ENCODE measurements around the gene CEP104. TPM values are rescaled to one million over a fixed set of nuclear protein-coding genes. Genes with fewer than 3 reads are reported as not detected.

Gene CEP104
- polyA plus RNA-seq, 1 donor from 2014 or later = 8.1 TPM

GRCh38 chr1:3893190-3893589, 36.2 kb upstream of the CEP104 start:
- H3K36me3 ChIP-seq (ENCODE audit: insufficient read depth, low read length) = peaks cover 5% of the 10 kb centered on the region

GRCh38 chr1:3892748-3893147, 35.7 kb upstream of the CEP104 start:
- H4K20me1 ChIP-seq (ENCODE audit: insufficient read depth) = no peaks in the 10 kb centered on the region
- TF ChIP-seq EP300 (conservative IDR thresholded peaks at IDR 0.05; ENCODE audit: poor library complexity, severe bottlenecking) (no peak), EZH2 (IDR thresholded peaks at IDR 0.05; ENCODE audit: borderline replicate concordance, insufficient read depth, low read length, poor library complexity, severe bottlenecking) (no peak), MXI1 (conservative IDR thresholded peaks at IDR 0.05; ENCODE audit: poor library complexity, severe bottlenecking) (no peak), RAD21 (conservative IDR thresholded peaks at IDR 0.05) (no peak), CTCF (IDR thresholded peaks at IDR 0.05; ENCODE audit: poor library complexity, severe bottlenecking) (no peak), TAF1 (IDR thresholded peaks at IDR 0.05; ENCODE audit: low read depth) (no peak), POLR2AphosphoS5 (IDR thresholded peaks at IDR 0.05) (no peak)

More at GRCh38 chr1:3893190-3893589, 36.2 kb upstream of the CEP104 start:
- Histone ChIP-seq H3K9me2 (ENCODE audit: insufficient read depth, low read length) (no peaks in the 10 kb centered on the region), H3K27me3 (ENCODE audit: insufficient read depth, low read depth, low read length) (no peaks in the 10 kb centered on the region), H3K4me2 (ENCODE audit: low read length) (no peak overlapping the region), H3K9ac (ENCODE audit: low read length) (no peak overlapping the region), H2AFZ (ENCODE audit: low read depth, low read length) (no peak overlapping the region), H4K20me1 (ENCODE audit: insufficient read depth) (no peaks in the 10 kb centered on the region), H3K27ac (ENCODE audit: low read length) (no peak overlapping the region), H3K4me3 (ENCODE audit: low read length) (no peak overlapping the region), H3K79me2 (replicated peaks; ENCODE audit: insufficient read depth, low read length) (peaks cover 39% of the 10 kb centered on the region), H3K9me3 (ENCODE audit: low read length) (no peaks in the 10 kb centered on the region), H3F3A (ENCODE audit: insufficient read depth, low read length, poor library complexity, severe bottlenecking) (no peaks in the 10 kb centered on the region)
- TF ChIP-seq EP300 (conservative IDR thresholded peaks at IDR 0.05; ENCODE audit: poor library complexity, severe bottlenecking) = no peak
- no peak for TF ChIP-seq REST (IDR thresholded peaks at IDR 0.05; ENCODE audit: borderline replicate concordance)
- TF ChIP-seq POLR2AphosphoS5 (IDR thresholded peaks at IDR 0.05) = no peak
- TF ChIP-seq CTCF (IDR thresholded peaks at IDR 0.05; ENCODE audit: poor library complexity, severe bottlenecking) = no peak
- TF ChIP-seq SMC3 (conservative IDR thresholded peaks at IDR 0.05; ENCODE audit: poor library complexity) = no peak
- TF ChIP-seq RAD21 (conservative IDR thresholded peaks at IDR 0.05) = no peak
- no peak for TF ChIP-seq EZH2 (IDR thresholded peaks at IDR 0.05; ENCODE audit: borderline replicate concordance, insufficient read depth, low read length, poor library complexity, severe bottlenecking)
- no peak for TF ChIP-seq TAF1 (IDR thresholded peaks at IDR 0.05; ENCODE audit: low read depth)
- TF ChIP-seq MXI1 (conservative IDR thresholded peaks at IDR 0.05; ENCODE audit: poor library complexity, severe bottlenecking) = no peak

More at GRCh38 chr1:3892748-3893147, 35.7 kb upstream of the CEP104 start:
- H3K27me3 ChIP-seq (ENCODE audit: insufficient read depth, low read depth, low read length) = no peaks in the 10 kb centered on the region
- H3K4me2 ChIP-seq (ENCODE audit: low read length) = no peak overlapping the region
- peaks cover 5% of the 10 kb centered on the region for H3K36me3 ChIP-seq (ENCODE audit: insufficient read depth, low read length)
- H3K27ac ChIP-seq (ENCODE audit: low read length) = no peak overlapping the region
- no peak overlapping the region for H2AFZ ChIP-seq (ENCODE audit: low read depth, low read length)
- H3K9me3 ChIP-seq (ENCODE audit: low read length) = no peaks in the 10 kb centered on the region
- H3K9ac ChIP-seq (ENCODE audit: low read length) = no peak overlapping the region
- no peak overlapping the region for H3K4me3 ChIP-seq (ENCODE audit: low read length)
- H3F3A ChIP-seq (ENCODE audit: insufficient read depth, low read length, poor library complexity, severe bottlenecking) = no peaks in the 10 kb centered on the region
- peaks cover 34% of the 10 kb centered on the region for H3K79me2 ChIP-seq (replicated peaks; ENCODE audit: insufficient read depth, low read length)
- no peaks in the 10 kb centered on the region for H3K9me2 ChIP-seq (ENCODE audit: insufficient read depth, low read length)

All from neural cell (in vitro differentiated cells).